ENCODE results near the gene ADAM19. TPM values are rescaled to one million over a fixed set of nuclear protein-coding genes. Genes with fewer than 3 reads are reported as not detected.

Gene ADAM19
- total RNA-seq, 2 donors from 2014 or later, result 13.1 to 49.5 TPM

GRCh38 chr5:157563929-157564716, 11.5 kb downstream of the ADAM19 start:
- no peaks in the 10 kb centered on the region for H3K27me3 ChIP-seq
- H3K4me3 ChIP-seq, result no peak overlapping the region
- H3K27ac ChIP-seq, result peak overlapping the region; percentile 81 to 94
- no peak for DNase-seq (ENCODE audit: low spot score)
- H3K9me3 ChIP-seq, result no peaks in the 10 kb centered on the region
- peak; percentile 24 to 53 for TF ChIP-seq CTCF (IDR thresholded peaks at IDR 0.05)
- peaks cover 20% of the 10 kb centered on the region for H3K36me3 ChIP-seq
- H3K4me1 ChIP-seq, result peaks cover 0 to 61% of the 10 kb centered on the region in 2 donors

- no peaks in the 10 kb centered on the region for H3K27me3 ChIP-seq
- peak overlapping the region; percentile 81 to 94 for H3K27ac ChIP-seq
- no peak for DNase-seq (ENCODE audit: low spot score)
- H3K4me1 ChIP-seq, result peaks cover 0 to 61% of the 10 kb centered on the region in 2 donors
- H3K4me3 ChIP-seq, result no peak overlapping the region
- H3K9me3 ChIP-seq, result no peaks in the 10 kb centered on the region
- H3K36me3 ChIP-seq, result peaks cover 17% of the 10 kb centered on the region
- no peak for TF ChIP-seq CTCF (IDR thresholded peaks at IDR 0.05)
These were observed 12.1 kb downstream of the ADAM19 start for GRCh38 chr5:157563373-157563928.

- H3K4me3 ChIP-seq, result no peak overlapping the region
These were observed 13.4 kb downstream of the ADAM19 start for GRCh38 chr5:157562111-157562581.

GRCh38 chr5:157561110-157561509, 14.5 kb downstream of the ADAM19 start:
- Histone ChIP-seq H3K4me3 (no peak overlapping the region), H3K27me3 (no peaks in the 10 kb centered on the region), H3K4me1 (peaks cover 0 to 61% of the 10 kb centered on the region in 2 donors), H3K9me3 (no peaks in the 10 kb centered on the region), H3K27ac (peak overlapping the region; percentile 81 to 94), H3K36me3 (peaks cover 8% of the 10 kb centered on the region)
- TF ChIP-seq CTCF (IDR thresholded peaks at IDR 0.05), result no peak
- DNase-seq (ENCODE audit: low spot score), result no peak

More at GRCh38 chr5:157562111-157562581, 13.4 kb downstream of the ADAM19 start:
- peaks cover 10% of the 10 kb centered on the region for H3K36me3 ChIP-seq
- H3K27ac ChIP-seq, result peak overlapping the region; percentile 81 to 94
- H3K9me3 ChIP-seq, result no peaks in the 10 kb centered on the region
- H3K4me1 ChIP-seq, result peaks cover 0 to 61% of the 10 kb centered on the region in 2 donors
- DNase-seq (ENCODE audit: low spot score), result no peak
- TF ChIP-seq CTCF (IDR thresholded peaks at IDR 0.05), result no peak
- H3K27me3 ChIP-seq, result no peaks in the 10 kb centered on the region

- no peak for DNase-seq (ENCODE audit: low spot score)
- TF ChIP-seq CTCF (IDR thresholded peaks at IDR 0.05), result no peak
- H3K27me3 ChIP-seq, result no peaks in the 10 kb centered on the region
- peaks cover 0 to 63% of the 10 kb centered on the region in 2 donors for H3K4me1 ChIP-seq
- H3K4me3 ChIP-seq, result no peak overlapping the region
- peak overlapping the region; percentile 46 to 94 for H3K27ac ChIP-seq
- no peaks in the 10 kb centered on the region for H3K9me3 ChIP-seq
- peaks cover 8% of the 10 kb centered on the region for H3K36me3 ChIP-seq
These were observed 16.3 kb downstream of the ADAM19 start for GRCh38 chr5:157559301-157559700.
